H54 (cell line): ENCODE results near the gene ROBO2.

ENCODE experiments used
- DNase-seq: peaks from one replicate; pipeline ENCODE4 v3.0.0; 2011; ENCODE audit warnings: low spot score, mixed read lengths; ENCODE audit not compliant: insufficient read length
- FAIRE-seq: peaks from 3 replicates; lab custom pipeline; 2011; peaks lifted over from hg19 to GRCh38; lab: Jason Lieb, UNC
- POLR2A ChIP-seq: IDR thresholded peaks from 2 replicates; pipeline ENCODE4 v1.6.1; 2011; ENCODE audit warnings: low read depth, mild to moderate bottlenecking, low read length

ROBO2 gene

GRCh38 chr3:77195766-77196545 lies 156.1 kb downstream of the ROBO2 start:
- FAIRE-seq (no peak), DNase-seq (no peak)
- TF ChIP-seq POLR2A = no peak

- no peak for TF ChIP-seq POLR2A
- no peak for DNase-seq
- FAIRE-seq = no peak
Measured at GRCh38 chr3:77197408-77197807, 157.5 kb downstream of the ROBO2 start.

- FAIRE-seq = no peak
- no peak for TF ChIP-seq POLR2A
Measured at GRCh38 chr3:77203851-77204250, 164.0 kb downstream of the ROBO2 start.

GRCh38 chr3:77204788-77205187 lies 164.9 kb downstream of the ROBO2 start:
- no peak for TF ChIP-seq POLR2A
- FAIRE-seq = no peak
- no peak for DNase-seq

More at GRCh38 chr3:77203851-77204250, 164.0 kb downstream of the ROBO2 start:
- DNase-seq = no peak

- no peak for FAIRE-seq
- no peak for TF ChIP-seq POLR2A
- DNase-seq = no peak
Measured at GRCh38 chr3:77207753-77208152, 167.9 kb downstream of the ROBO2 start.

GRCh38 chr3:77222701-77223100 lies 182.8 kb downstream of the ROBO2 start:
- TF ChIP-seq POLR2A = no peak
- DNase-seq = no peak
- FAIRE-seq = no peak

- FAIRE-seq (no peak), DNase-seq (no peak)
- no peak for TF ChIP-seq POLR2A
Measured at GRCh38 chr3:77227567-77227966, 187.7 kb downstream of the ROBO2 start.

- FAIRE-seq (no peak), DNase-seq (no peak)
- TF ChIP-seq POLR2A = no peak
Measured at GRCh38 chr3:77232557-77232956, 192.7 kb downstream of the ROBO2 start.

- FAIRE-seq = no peak
- no peak for DNase-seq
- TF ChIP-seq POLR2A = no peak
Measured at GRCh38 chr3:77234004-77234403, 194.1 kb downstream of the ROBO2 start.

GRCh38 chr3:77236118-77236517 lies 196.2 kb downstream of the ROBO2 start:
- no peak for TF ChIP-seq POLR2A
- no peak for DNase-seq
- FAIRE-seq = no peak

GRCh38 chr3:77240072-77240650 lies 200.3 kb downstream of the ROBO2 start:
- DNase-seq (no peak), FAIRE-seq (no peak)
- no peak for TF ChIP-seq POLR2A

- TF ChIP-seq POLR2A = no peak
- FAIRE-seq = no peak
- no peak for DNase-seq
Measured at GRCh38 chr3:77242371-77242770, 202.5 kb downstream of the ROBO2 start.

GRCh38 chr3:77244981-77245380 lies 205.1 kb downstream of the ROBO2 start:
- DNase-seq = no peak
- TF ChIP-seq POLR2A = no peak
- no peak for FAIRE-seq

GRCh38 chr3:77247061-77247460 lies 207.2 kb downstream of the ROBO2 start:
- no peak for FAIRE-seq

GRCh38 chr3:77247817-77248216 lies 207.9 kb downstream of the ROBO2 start:
- TF ChIP-seq POLR2A = no peak
- no peak for FAIRE-seq
- DNase-seq = no peak

More at GRCh38 chr3:77247061-77247460, 207.2 kb downstream of the ROBO2 start:
- TF ChIP-seq POLR2A = no peak
- DNase-seq = no peak
